HL-60 (cell line): ENCODE results near the gene PLXDC2.

Source experiments
- DNase-seq, 2 experiments: peaks; one replicate each; pipeline ENCODE4 v3.0.0-alpha.2; 2010 to 2020; ENCODE audit warnings: low read depth in 1 of 2, low spot score in 1 of 2
- H3K27ac ChIP-seq: fragments of 250-450 bp; sonication (Bioruptor Pico); replicated peaks from 2 replicates; pipeline ENCODE4 v1.5.1; 2020; ENCODE audit warnings: mild to moderate bottlenecking, moderate library complexity
- H3K27me3 ChIP-seq: fragments of 250-450 bp; sonication (Bioruptor Pico); 2 replicates; pipeline ENCODE4 v1.5.1; 2021; ENCODE audit warnings: mild to moderate bottlenecking, moderate library complexity; ENCODE audit not compliant: insufficient read depth, poor library complexity, severe bottlenecking
- H3K4me3 ChIP-seq: replicated peaks from 2 replicates; pipeline ENCODE4 v1.5.1; 2011; ENCODE audit warnings: mild to moderate bottlenecking, control low read depth, low read length; ENCODE audit not compliant: insufficient read depth
- CTCF ChIP-seq: IDR thresholded peaks from one replicate; pipeline ENCODE4 v1.5.1; 2011; ENCODE audit warnings: low read length, control low read depth, inconsistent platforms; ENCODE audit not compliant: insufficient read depth
- GABPA ChIP-seq: IDR thresholded peaks from 2 replicates; pipeline ENCODE4 v1.6.1; 2012; ENCODE audit warnings: low read depth
- POLR2AphosphoS5 ChIP-seq: IDR thresholded peaks from 2 replicates; pipeline ENCODE4 v1.6.1; 2012; ENCODE audit warnings: low read depth
- SPI1 ChIP-seq: IDR thresholded peaks from 2 replicates; pipeline ENCODE4 v1.6.1; 2012; ENCODE audit warnings: low read depth, mild to moderate bottlenecking, borderline replicate concordance
- TF ChIP-seq, protein P1 (sequence below): IDR thresholded peaks from 2 replicates; pipeline ENCODE4 v1.6.1; 2012; ENCODE audit warnings: low read depth; ENCODE audit not compliant: insufficient replicate concordance

PLXDC2 gene

GRCh38 chr10:20314431-20314830, 498.2 kb downstream of the PLXDC2 start:
- no peaks in the 10 kb centered on the region for H3K27me3 ChIP-seq
- TF ChIP-seq GABPA (no peak), SPI1 (no peak), CTCF (no peak), POLR2AphosphoS5 (no peak)
- TF ChIP-seq, protein P1, sequence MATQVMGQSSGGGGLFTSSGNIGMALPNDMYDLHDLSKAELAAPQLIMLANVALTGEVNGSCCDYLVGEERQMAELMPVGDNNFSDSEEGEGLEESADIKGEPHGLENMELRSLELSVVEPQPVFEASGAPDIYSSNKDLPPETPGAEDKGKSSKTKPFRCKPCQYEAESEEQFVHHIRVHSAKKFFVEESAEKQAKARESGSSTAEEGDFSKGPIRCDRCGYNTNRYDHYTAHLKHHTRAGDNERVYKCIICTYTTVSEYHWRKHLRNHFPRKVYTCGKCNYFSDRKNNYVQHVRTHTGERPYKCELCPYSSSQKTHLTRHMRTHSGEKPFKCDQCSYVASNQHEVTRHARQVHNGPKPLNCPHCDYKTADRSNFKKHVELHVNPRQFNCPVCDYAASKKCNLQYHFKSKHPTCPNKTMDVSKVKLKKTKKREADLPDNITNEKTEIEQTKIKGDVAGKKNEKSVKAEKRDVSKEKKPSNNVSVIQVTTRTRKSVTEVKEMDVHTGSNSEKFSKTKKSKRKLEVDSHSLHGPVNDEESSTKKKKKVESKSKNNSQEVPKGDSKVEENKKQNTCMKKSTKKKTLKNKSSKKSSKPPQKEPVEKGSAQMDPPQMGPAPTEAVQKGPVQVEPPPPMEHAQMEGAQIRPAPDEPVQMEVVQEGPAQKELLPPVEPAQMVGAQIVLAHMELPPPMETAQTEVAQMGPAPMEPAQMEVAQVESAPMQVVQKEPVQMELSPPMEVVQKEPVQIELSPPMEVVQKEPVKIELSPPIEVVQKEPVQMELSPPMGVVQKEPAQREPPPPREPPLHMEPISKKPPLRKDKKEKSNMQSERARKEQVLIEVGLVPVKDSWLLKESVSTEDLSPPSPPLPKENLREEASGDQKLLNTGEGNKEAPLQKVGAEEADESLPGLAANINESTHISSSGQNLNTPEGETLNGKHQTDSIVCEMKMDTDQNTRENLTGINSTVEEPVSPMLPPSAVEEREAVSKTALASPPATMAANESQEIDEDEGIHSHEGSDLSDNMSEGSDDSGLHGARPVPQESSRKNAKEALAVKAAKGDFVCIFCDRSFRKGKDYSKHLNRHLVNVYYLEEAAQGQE = no peak
- no peak for DNase-seq
- no peak overlapping the region for H3K4me3 ChIP-seq
- H3K27ac ChIP-seq = no peak overlapping the region

DNA sequence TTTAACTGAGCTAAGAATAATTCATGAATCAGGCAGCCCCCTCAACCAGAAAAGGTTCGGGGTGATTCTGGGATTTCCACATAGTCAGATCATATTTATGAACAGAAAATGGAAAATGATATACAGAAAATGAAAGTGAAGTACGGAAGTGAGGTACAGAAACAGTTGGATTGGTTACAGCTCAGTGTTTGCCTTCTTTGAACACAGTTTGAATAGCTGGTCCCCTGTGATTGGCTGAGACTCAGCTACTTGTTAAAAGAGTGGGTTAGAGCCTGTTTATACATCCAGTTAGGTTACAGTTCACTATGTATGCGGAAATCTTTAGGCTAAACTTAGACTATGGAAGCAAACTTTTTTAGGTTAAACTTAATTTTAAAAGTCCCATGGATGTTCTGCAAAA, 511.7 kb downstream of the PLXDC2 start:
- TF ChIP-seq, protein P1 = no peak
- TF ChIP-seq CTCF = no peak
- no peak for TF ChIP-seq POLR2AphosphoS5
- no peak for TF ChIP-seq SPI1
- TF ChIP-seq GABPA = no peak
- no peak overlapping the region for H3K4me3 ChIP-seq
- no peak for DNase-seq

DNA sequence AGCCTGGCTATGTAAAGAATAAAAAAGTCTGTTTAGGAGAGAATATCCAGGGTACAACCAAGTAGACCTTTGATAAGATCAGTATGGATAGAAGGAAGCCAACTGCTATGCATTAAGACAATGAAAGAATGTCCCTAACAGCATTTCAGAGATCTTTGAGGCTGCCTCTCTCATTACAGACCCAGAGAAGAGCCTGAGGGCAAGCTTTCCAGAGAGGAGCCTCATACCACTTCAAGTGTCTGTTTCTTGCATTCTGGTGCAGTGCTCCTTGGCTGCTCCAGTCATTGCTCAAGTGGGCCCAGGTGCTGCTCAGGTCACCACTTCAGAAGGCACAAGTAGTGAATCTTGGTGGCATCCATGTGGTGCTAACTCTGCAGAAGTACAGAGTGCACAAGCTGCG, 514.0 kb downstream of the PLXDC2 start:
- Histone ChIP-seq H3K4me3 (no peak overlapping the region), H3K27me3 (no peaks in the 10 kb centered on the region), H3K27ac (no peak overlapping the region)
- no peak for TF ChIP-seq SPI1
- TF ChIP-seq CTCF = no peak
- TF ChIP-seq, protein P1 = no peak
- no peak for TF ChIP-seq GABPA
- no peak for TF ChIP-seq POLR2AphosphoS5
- DNase-seq = no peak

More for the DNA sequence above, 511.7 kb downstream of the PLXDC2 start:
- no peak overlapping the region for H3K27ac ChIP-seq
- H3K27me3 ChIP-seq = no peaks in the 10 kb centered on the region
